Activated naive CD8-positive, alpha-beta T cell (primary cell): Measurements from ENCODE around the gene APAF1.

Experiments used
- H3K27ac Mint-ChIP-seq: one replicate; pipeline ENCODE4 v1.8.0; 2021; ENCODE audit warnings: mixed read lengths
- H3K27me3 Mint-ChIP-seq: one replicate; pipeline ENCODE4 v1.8.0; 2021; ENCODE audit warnings: mixed read lengths
- H3K36me3 Mint-ChIP-seq: one replicate; pipeline ENCODE4 v1.8.0; 2021; ENCODE audit warnings: mixed read lengths
- H3K4me1 Mint-ChIP-seq: one replicate; pipeline ENCODE4 v1.8.0; 2021; ENCODE audit warnings: low read depth, mixed read lengths
- H3K4me3 Mint-ChIP-seq: one replicate; pipeline ENCODE4 v1.8.0; 2021; ENCODE audit warnings: mild to moderate bottlenecking, mixed read lengths
- H3K9me3 Mint-ChIP-seq: one replicate; pipeline ENCODE4 v1.8.0; 2021; ENCODE audit warnings: low read depth, mixed read lengths

APAF1 gene

DNA sequence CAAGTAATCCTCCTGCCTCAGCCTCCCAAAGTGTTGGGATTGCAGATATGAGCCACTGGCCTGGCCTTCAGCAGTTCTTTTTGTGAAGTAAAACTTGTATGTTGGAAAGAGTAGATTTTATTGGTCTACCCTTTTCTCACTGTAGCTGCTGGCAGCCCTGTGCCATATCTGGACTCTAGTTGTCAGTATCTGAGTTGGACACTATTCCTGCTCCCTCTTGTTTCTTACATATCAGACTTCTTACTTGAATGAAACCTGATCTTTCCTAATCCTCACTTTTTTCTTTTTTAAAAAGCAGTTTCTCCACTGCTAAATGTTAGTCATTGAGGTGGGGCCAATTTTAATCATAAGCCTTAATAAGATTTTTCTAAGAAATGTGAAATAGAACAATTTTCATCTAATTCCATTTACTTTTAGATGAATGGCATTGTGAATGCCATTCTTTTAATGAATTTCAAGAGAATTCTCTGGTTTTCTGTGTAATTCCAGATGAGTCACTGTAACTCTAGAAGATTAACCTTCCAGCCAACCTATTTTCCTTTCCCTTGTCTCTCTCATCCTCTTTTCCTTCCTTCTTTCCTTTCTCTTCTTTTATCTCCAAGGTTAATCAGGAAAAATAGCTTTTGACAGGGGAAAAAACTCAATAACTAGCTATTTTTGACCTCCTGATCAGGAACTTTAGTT, 88.7 kb downstream of the APAF1 start:
- Mint-ChIP-seq H3K9me3 (no peaks in the 10 kb centered on the region), H3K27me3 (no peaks in the 10 kb centered on the region), H3K4me3 (no peak overlapping the region), H3K27ac (no peak overlapping the region), H3K4me1 (no peaks in the 10 kb centered on the region), H3K36me3 (peaks cover 4% of the 10 kb centered on the region)

DNA sequence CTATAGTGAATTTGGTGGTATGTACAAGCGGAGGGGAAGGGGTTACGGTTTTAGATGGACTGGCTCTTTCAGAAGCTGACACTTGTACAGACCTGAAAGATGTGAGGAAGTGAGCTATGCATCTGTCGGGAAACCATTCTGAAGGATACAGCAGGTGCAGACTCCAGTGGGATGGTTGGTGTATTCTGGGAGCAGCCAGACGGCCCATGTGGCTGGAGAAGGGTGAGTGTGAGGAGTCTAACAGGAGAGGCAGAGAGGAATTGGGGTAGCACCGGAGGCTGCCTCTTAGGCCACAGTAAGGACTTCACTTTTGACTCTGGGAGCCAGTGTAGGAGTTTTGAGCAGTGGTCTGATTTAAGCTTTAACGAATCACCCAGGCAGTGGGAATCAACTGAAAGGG, 90.7 kb downstream of the APAF1 start:
- Mint-ChIP-seq H3K9me3 (no peaks in the 10 kb centered on the region), H3K4me1 (no peaks in the 10 kb centered on the region), H3K4me3 (no peak overlapping the region), H3K36me3 (peaks cover 4% of the 10 kb centered on the region), H3K27ac (no peak overlapping the region), H3K27me3 (no peaks in the 10 kb centered on the region)

DNA sequence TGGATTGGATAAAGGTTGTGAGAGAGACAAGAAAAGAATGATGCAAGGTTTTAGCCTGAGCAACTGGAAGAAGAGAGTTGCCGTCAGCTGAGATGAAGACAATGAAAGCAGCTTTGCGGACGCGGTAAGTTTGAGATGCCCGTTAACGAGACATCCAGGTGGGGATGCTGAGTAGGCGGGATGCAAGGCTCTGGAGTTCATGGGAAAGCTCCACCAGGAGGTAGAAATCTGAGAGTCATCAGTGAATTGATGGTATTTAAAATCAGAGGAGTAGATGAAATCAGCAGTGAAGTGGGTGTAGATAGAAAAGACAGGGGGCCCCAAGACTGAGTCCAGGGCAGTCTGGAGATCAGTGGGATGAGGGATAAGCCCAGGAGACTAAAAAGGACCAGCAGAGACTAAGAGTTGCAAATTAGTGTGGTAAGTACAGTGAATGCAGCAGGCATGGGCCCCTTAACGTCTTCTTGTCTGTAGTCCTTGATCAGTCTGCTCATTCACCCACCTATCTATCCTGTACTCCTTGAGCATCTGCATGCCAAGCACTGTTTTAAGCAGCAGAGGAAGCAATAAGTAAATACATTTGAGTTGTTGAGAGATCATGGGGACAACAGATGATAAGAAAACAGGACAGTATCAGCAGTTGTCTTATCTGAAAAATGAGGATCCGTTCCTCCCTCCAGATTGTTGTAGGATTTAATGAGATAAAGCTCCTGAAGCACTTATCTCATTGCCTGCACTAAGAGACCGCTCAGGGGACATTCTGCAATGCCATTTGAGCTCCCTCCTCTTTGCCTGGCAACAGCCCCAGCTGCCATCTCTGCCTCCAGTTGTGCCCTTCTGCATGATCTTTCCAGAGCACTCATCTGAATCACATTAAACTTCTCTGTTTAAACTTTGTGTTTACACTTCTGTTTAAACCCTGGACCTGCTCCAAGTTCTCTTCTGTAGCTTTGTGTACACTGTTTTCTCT, 91.5 kb downstream of the APAF1 start:
- Mint-ChIP-seq H3K4me1 (peaks cover 1% of the 10 kb centered on the region), H3K27ac (no peak overlapping the region), H3K27me3 (no peaks in the 10 kb centered on the region), H3K4me3 (no peak overlapping the region), H3K9me3 (no peaks in the 10 kb centered on the region), H3K36me3 (peaks cover 4% of the 10 kb centered on the region)

DNA sequence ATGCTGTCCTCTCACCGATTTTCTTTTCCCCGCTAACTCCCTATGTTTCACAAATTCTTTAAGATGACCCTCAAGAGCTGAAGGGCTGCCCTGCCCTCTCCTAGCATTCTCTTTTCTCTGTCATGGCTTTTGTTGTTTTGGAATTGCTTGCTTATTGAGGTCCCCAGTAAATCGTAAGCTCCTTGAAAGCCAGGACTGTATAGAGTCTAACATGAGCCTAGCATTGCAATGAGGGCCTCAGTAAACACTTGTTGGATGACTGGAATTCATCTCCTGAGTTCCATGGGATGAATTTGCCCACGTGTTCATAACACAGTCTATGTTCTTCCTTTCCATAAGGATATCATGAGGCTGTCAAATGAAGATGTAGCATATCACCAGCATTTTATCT, 92.2 kb downstream of the APAF1 start:
- no peak overlapping the region for H3K4me3 Mint-ChIP-seq
- H3K36me3 Mint-ChIP-seq: peaks cover 4% of the 10 kb centered on the region
- no peaks in the 10 kb centered on the region for H3K27me3 Mint-ChIP-seq
- no peaks in the 10 kb centered on the region for H3K9me3 Mint-ChIP-seq
- peaks cover 1% of the 10 kb centered on the region for H3K4me1 Mint-ChIP-seq
- H3K27ac Mint-ChIP-seq: peak overlapping the region; percentile 5

DNA sequence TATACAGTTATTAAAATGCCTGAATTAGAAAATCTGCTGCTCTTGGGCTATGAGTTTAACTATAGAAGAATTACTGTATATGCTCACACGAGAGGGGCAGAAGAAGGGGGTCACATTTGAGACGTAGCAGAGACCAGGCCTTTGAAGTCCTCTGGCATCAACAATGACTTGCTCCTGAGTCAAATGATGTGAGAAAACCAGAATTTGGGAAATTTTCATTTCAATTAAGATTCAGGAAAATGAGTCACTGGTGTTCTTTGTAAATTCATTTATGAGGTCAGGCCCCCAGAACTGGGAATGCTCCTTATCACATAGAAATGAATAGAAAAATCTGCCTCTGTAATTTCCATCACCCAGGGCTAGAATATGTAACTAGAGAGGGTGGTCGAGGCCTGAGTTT, 92.9 kb downstream of the APAF1 start:
- no peaks in the 10 kb centered on the region for H3K27me3 Mint-ChIP-seq
- H3K27ac Mint-ChIP-seq: no peak overlapping the region
- H3K4me1 Mint-ChIP-seq: peaks cover 1% of the 10 kb centered on the region

DNA sequence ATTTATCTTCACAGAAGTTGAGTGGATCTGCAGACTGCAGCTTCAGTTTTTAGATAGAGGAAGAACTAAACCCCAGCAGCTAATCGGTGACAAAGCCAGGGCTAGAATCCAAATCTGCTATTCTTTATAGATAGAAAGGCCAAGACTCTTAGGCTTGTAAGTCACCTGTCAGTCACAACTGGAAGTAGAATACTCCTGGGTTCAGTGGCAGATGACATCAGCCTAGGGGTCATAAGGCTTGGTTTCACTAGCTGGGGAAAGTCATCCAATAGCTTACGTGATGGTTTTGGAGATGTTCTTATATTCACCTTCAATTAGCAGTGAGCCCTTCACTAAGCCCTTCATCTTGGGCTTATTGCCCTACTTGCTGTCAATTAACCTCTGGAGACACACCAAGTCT, 93.4 kb downstream of the APAF1 start:
- H3K4me3 Mint-ChIP-seq: no peak overlapping the region
- H3K27ac Mint-ChIP-seq: no peak overlapping the region
- no peaks in the 10 kb centered on the region for H3K9me3 Mint-ChIP-seq
- H3K4me1 Mint-ChIP-seq: peaks cover 1% of the 10 kb centered on the region
- H3K36me3 Mint-ChIP-seq: peaks cover 2% of the 10 kb centered on the region
- no peaks in the 10 kb centered on the region for H3K27me3 Mint-ChIP-seq

More for the DNA sequence above, 92.9 kb downstream of the APAF1 start:
- no peaks in the 10 kb centered on the region for H3K9me3 Mint-ChIP-seq
- no peak overlapping the region for H3K4me3 Mint-ChIP-seq
- H3K36me3 Mint-ChIP-seq: peaks cover 2% of the 10 kb centered on the region

DNA sequence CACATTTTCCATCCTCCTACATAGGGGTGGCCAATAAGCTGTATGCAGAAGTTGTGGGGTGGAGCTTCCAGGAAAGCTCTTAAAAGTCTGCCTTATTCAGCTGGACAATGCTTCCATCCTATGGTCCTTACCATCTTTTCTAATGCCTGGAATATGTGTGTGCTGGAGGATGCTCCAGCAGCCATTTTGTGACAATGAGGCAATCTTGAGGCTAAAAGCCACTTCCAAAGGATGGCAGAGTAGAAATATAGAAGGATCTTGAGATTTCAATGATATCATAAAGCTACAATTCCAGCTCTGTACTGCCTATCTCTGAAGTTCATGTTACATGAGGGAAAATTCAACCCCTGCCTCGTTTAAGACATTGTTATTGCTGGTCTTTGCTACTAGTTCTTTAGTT, 95.7 kb downstream of the APAF1 start:
- H3K36me3 Mint-ChIP-seq: no peaks in the 10 kb centered on the region
- H3K4me3 Mint-ChIP-seq: no peak overlapping the region
- peaks cover 1% of the 10 kb centered on the region for H3K4me1 Mint-ChIP-seq
- no peak overlapping the region for H3K27ac Mint-ChIP-seq
- H3K27me3 Mint-ChIP-seq: peaks cover 2% of the 10 kb centered on the region
- no peaks in the 10 kb centered on the region for H3K9me3 Mint-ChIP-seq

DNA sequence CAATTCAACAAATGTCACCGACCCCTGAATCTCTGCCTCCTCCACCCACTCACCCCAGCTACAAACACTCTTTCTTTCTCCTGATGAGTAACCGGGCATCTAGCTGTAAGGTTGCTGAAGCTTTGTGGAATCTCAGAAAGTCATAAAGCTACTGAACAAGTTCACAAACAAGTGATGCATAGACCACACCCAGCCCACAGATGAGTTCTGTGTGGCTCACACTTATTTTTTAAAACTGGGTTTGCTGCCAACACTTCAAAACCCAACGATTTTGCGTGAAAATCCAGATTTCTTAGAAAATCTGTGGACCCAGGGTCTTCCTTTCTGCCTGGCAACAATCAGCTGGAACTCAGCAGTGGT, 96.1 kb downstream of the APAF1 start:
- H3K27me3 Mint-ChIP-seq: peaks cover 3% of the 10 kb centered on the region
- no peak overlapping the region for H3K4me3 Mint-ChIP-seq
- no peaks in the 10 kb centered on the region for H3K9me3 Mint-ChIP-seq
- no peaks in the 10 kb centered on the region for H3K36me3 Mint-ChIP-seq
- no peak overlapping the region for H3K27ac Mint-ChIP-seq
- peaks cover 3% of the 10 kb centered on the region for H3K4me1 Mint-ChIP-seq

DNA sequence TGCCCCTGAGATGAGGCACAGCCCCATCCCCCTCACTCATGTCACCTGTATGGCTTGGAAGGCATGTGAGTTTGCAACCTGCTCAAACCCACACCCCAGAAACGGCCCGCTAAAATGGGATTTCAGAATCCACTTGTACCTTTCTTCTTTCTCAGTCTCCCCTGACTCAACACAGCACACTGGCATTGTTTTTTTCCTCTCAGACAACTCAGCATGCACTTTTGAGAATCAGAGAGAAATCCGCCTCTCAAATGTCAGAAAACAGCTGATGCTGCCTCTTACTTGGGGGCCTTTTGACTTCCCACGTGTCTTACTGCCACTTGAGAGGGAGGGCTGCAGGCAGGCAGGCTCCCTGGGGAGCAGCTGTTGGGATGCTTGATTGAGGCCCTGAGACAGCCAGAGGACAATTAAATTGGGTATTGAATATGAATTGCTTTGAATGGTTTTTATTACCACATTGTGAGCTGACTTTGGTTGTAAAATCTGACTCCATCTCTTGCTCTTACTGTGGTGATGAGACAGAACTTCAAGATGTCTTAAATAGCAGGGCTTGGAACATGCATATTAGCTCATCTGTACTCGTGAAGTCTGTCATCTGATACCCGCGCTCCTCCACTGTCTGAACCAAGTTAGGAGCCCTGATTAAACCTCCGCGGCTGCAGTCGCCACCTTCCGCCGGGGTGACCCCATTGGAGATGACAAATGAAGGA, 96.6 kb downstream of the APAF1 start:
- Mint-ChIP-seq H3K4me3 (no peak overlapping the region), H3K36me3 (no peaks in the 10 kb centered on the region), H3K27me3 (peaks cover 9% of the 10 kb centered on the region), H3K4me1 (peaks cover 7% of the 10 kb centered on the region), H3K9me3 (no peaks in the 10 kb centered on the region), H3K27ac (no peak overlapping the region)

DNA sequence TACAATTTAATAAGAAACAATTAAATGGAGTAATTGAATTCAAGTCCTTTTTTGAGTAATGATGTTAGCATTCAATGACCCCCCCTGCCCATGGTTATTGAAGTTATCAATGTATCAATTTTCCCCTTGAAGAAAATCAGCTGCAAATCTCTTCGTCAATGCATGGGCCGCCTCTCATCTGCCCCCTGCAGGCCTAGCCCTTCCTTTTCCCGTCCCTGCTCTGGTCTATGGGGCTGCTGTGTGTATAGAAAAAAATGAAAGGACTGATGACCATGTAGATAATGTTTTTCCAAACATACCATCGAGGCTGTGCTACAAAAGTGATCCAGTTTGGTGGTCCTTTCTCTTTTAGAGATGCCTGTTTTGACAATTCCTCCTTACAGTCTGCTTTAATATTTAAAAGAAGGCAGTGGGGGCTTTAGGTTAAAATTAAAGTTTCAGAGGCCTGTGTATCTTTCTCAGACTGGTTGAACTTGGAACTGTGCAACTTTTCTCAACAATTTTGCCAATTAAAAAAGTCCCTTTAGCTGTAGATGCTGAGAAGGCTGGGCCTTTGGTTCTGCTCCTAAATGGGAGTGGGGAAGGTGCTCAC, 98.4 kb downstream of the APAF1 start:
- no peak overlapping the region for H3K4me3 Mint-ChIP-seq
- no peaks in the 10 kb centered on the region for H3K9me3 Mint-ChIP-seq
- H3K36me3 Mint-ChIP-seq: no peaks in the 10 kb centered on the region
- H3K4me1 Mint-ChIP-seq: peaks cover 7% of the 10 kb centered on the region
- H3K27ac Mint-ChIP-seq: no peak overlapping the region
- H3K27me3 Mint-ChIP-seq: peaks cover 20% of the 10 kb centered on the region

DNA sequence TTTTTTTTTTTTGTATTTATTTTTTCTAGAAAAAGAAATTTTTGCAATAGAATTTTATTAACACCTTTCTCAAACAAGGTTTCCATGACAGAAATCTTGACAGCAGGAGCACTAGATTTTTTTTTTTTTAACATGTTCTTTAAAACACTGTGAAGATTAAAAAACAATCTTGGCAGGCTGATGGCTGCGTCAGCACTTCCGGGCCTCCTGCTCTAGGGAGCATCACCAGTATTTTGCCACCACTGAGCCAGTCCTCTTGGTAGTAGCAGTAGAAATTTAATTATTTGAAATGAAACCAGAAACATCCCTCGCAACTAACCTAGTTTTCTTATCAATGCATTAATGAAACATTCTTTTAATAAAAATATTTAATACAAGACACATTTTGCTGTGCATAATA, 99.6 kb downstream of the APAF1 start:
- H3K36me3 Mint-ChIP-seq: no peaks in the 10 kb centered on the region
- peaks cover 20% of the 10 kb centered on the region for H3K27me3 Mint-ChIP-seq
- H3K4me1 Mint-ChIP-seq: peaks cover 7% of the 10 kb centered on the region
- H3K27ac Mint-ChIP-seq: no peak overlapping the region
- H3K9me3 Mint-ChIP-seq: no peaks in the 10 kb centered on the region
- H3K4me3 Mint-ChIP-seq: peak overlapping the region; percentile 75

DNA sequence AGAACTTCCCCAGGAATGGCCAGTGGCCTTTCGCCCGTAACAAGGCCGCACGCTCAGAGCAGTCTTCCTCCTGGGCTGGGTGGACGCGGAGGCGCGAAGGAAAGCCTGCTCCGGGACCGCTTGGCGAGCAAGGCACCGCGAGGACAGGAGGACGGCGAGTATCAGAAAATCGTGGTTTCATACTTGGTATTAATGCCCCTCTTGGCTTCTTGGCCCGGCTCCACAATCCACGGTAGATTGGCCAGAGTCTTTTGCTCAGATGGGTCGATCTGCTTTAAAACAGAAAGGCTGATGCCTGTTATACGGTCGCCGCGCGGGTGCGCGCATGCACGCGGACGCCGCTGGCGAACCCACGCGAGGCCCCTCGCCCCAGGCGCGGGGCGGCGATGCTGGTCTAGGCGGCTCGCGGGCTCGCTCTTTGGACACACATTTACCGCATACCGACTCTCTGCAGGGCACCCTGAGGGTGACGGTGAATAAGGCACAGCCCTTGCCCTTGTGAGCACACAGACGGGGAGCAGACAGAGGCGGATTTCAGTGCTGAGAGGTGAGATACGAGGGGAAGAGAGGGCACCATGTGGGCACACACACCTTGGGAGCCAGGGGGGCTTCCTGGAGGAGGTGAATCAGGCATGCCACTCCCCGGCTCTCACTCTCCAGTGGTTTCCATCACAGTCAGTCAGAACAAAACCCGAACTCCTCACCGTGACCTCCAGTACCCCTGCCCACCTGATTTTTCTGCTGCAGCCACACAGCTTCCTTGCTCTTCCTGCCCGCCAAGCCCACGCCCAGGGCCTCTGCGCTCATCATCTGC, 100.7 kb downstream of the APAF1 start:
- Mint-ChIP-seq H3K9me3 (no peaks in the 10 kb centered on the region), H3K4me3 (peak overlapping the region; percentile 83), H3K4me1 (peaks cover 7% of the 10 kb centered on the region), H3K27me3 (peaks cover 20% of the 10 kb centered on the region), H3K36me3 (no peaks in the 10 kb centered on the region), H3K27ac (no peak overlapping the region)

DNA sequence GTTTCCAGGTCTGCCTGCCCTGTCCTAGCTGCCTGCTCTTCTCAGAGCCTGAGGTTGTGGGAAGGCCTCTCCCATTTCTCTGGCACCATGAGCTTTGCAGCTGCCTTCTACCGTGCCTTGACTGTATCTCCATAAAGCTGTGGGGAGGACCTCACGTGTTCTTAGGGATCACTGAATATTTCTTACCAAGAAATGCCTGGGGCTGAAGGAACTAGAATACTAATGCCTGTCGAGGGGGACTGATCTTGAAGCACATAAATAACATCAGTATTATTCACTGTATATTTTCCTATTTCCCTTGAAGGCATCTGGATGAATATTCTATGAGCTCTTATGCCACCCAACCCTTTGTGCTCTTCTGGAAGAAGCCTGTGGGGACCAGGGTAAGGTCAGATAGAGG, 103.4 kb downstream of the APAF1 start:
- H3K36me3 Mint-ChIP-seq: no peaks in the 10 kb centered on the region

DNA sequence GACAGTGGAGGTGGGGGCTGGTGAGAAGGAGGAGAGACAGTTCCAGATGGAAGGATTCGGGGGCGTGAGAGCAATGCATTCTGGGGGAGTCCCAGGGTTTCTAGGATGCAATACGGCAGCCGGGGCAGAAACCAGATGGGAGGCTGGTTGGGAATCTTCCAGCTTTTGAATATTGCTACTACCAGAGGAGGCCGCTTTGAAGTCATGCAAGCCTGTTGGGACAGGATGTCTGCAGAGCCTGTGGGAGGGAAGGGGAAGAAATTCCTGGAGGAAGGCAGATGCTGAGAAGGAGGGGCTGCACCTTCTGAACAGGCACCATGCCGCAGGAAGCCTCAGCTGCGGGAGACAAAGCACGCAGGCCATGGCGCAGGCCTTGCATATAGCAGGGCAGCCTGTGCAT, 105.4 kb downstream of the APAF1 start:
- H3K9me3 Mint-ChIP-seq: no peaks in the 10 kb centered on the region
- H3K36me3 Mint-ChIP-seq: no peaks in the 10 kb centered on the region
- H3K27me3 Mint-ChIP-seq: peaks cover 20% of the 10 kb centered on the region
- H3K27ac Mint-ChIP-seq: no peak overlapping the region
- H3K4me3 Mint-ChIP-seq: no peak overlapping the region
- H3K4me1 Mint-ChIP-seq: peaks cover 6% of the 10 kb centered on the region

More for the DNA sequence above, 103.4 kb downstream of the APAF1 start:
- Mint-ChIP-seq H3K27ac (no peak overlapping the region), H3K4me3 (no peak overlapping the region), H3K27me3 (peaks cover 20% of the 10 kb centered on the region), H3K9me3 (no peaks in the 10 kb centered on the region), H3K4me1 (peaks cover 6% of the 10 kb centered on the region)
